ENCODE data around the gene MYO1C. TPM values are rescaled to one million over a fixed set of nuclear protein-coding genes. Genes with fewer than 3 reads are reported as not detected.
"Not testable (repeated sequence)": the region's sequence is repeated elsewhere in the genome, so short reads cannot be mapped to it uniquely, and the experiment has no call there.

MYO1C gene
- total RNA-seq, 3 donors from 2014 or later = 16.7 to 34.5 (median 18.3) TPM

- H3K4me3 Mint-ChIP-seq; DNase-seq; ATAC-seq; H3K27me3 Mint-ChIP-seq (ENCODE audit: low read depth); H3K9me3 Mint-ChIP-seq: not testable (repeated sequence)
- Mint-ChIP-seq H3K36me3 (ENCODE audit: insufficient read depth) (peaks cover 15% of the 10 kb centered on the region), H3K4me1 (ENCODE audit: low read depth) (peaks cover 68% of the 10 kb centered on the region)
Measured at GRCh38 chr17:1450261-1450660, 42.2 kb downstream of the MYO1C start.

GRCh38 chr17:1449412-1449967 is 43.0 kb downstream of the MYO1C start:
- Mint-ChIP-seq H3K27me3 (ENCODE audit: low read depth) (no peaks in the 10 kb centered on the region), H3K9me3 (no peaks in the 10 kb centered on the region), H3K4me3 (no peak overlapping the region), H3K36me3 (ENCODE audit: insufficient read depth) (peaks cover 16% of the 10 kb centered on the region), H3K4me1 (ENCODE audit: low read depth) (peaks cover 61% of the 10 kb centered on the region)
- no peak for ATAC-seq
- DNase-seq = no peak

DNA sequence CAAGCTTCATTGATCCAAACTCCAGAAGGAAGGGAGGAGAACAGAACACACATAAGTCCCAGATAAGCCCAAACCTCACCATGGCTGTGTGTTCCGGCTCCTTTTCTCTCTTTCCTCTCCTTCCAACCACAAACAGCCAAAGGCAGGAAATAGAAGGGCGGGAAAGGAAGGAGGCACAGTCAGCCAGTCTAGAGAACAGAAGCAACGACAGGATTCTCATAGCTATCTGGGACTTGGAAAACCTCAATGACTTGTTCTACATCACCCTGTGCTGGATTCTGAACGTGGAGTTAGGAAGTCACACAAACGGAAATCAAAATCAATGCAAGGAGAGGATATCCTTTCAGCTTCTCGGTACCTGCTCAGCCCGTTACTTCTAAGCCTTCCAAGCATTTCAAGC is 45.4 kb downstream of the MYO1C start:
- no peaks in the 10 kb centered on the region for H3K9me3 Mint-ChIP-seq
- H3K36me3 Mint-ChIP-seq (ENCODE audit: insufficient read depth) = peaks cover 10% of the 10 kb centered on the region
- DNase-seq (no peak), ATAC-seq (no peak)
- H3K4me3 Mint-ChIP-seq = no peak overlapping the region
- H3K27me3 Mint-ChIP-seq (ENCODE audit: low read depth) = no peaks in the 10 kb centered on the region
- H3K4me1 Mint-ChIP-seq (ENCODE audit: low read depth) = peaks cover 41% of the 10 kb centered on the region

GRCh38 chr17:1446201-1446600 is 46.3 kb downstream of the MYO1C start:
- Mint-ChIP-seq H3K9me3 (no peaks in the 10 kb centered on the region), H3K4me3 (no peak overlapping the region)

DNA sequence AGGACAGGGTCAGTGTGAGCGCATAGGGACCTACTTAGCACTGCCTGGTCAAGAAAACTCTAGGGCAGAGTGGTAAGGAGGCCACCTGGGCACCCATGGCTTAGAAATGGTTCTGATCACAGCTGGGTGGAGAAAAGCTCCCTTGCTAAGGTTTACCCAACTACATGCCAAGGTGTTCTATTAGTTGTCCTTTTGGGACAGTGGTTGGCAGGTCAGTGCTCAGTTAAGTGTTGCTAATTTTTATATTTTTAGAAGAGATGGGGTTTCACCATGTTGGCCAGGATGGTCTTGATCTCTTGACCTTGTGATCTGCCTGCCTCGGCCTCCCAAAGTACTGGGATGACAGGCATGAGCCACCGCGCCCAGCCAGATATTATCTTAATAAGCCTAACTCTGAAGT is 46.8 kb downstream of the MYO1C start:
- not testable (repeated sequence) for ATAC-seq; H3K9me3 Mint-ChIP-seq; H3K36me3 Mint-ChIP-seq (ENCODE audit: insufficient read depth); H3K4me3 Mint-ChIP-seq; H3K27me3 Mint-ChIP-seq (ENCODE audit: low read depth); DNase-seq
- H3K4me1 Mint-ChIP-seq (ENCODE audit: low read depth) = peaks cover 35% of the 10 kb centered on the region

More at GRCh38 chr17:1446201-1446600, 46.3 kb downstream of the MYO1C start:
- Mint-ChIP-seq H3K27me3 (ENCODE audit: low read depth) (no peaks in the 10 kb centered on the region), H3K36me3 (ENCODE audit: insufficient read depth) (peaks cover 9% of the 10 kb centered on the region), H3K4me1 (ENCODE audit: low read depth) (peaks cover 35% of the 10 kb centered on the region)
- DNase-seq = no peak
- no peak for ATAC-seq

- H3K4me3 Mint-ChIP-seq; H3K36me3 Mint-ChIP-seq (ENCODE audit: insufficient read depth); H3K27me3 Mint-ChIP-seq (ENCODE audit: low read depth); ATAC-seq; H3K9me3 Mint-ChIP-seq; DNase-seq: not testable (repeated sequence)
- peaks cover 30% of the 10 kb centered on the region for H3K4me1 Mint-ChIP-seq (ENCODE audit: low read depth)
Measured at GRCh38 chr17:1442721-1443120, 49.8 kb downstream of the MYO1C start.

DNA sequence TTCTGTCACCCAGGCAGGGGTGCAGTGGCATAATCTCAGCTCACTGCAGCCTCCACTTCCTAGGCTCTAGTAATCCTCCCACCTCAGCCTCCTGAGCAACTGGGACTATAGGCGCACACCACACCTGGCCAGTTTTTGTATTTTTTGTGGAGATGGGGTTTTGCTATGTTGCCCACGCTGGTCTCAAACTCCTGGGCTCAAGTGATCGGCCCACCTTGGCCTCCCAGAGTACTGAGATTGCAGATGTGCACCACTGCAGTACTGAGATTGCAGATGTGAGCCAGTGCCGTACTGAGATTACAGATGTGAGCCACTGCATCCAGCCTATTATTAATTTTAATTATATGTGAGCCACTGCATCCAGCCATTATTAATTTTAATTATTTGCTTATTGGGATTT is 50.3 kb downstream of the MYO1C start:
- ATAC-seq (no peak), DNase-seq (no peak)
- Mint-ChIP-seq H3K4me3 (no peak overlapping the region), H3K4me1 (ENCODE audit: low read depth) (peaks cover 26% of the 10 kb centered on the region), H3K9me3 (no peaks in the 10 kb centered on the region), H3K27me3 (ENCODE audit: low read depth) (no peaks in the 10 kb centered on the region), H3K36me3 (ENCODE audit: insufficient read depth) (peaks cover 4% of the 10 kb centered on the region)

GRCh38 chr17:1440921-1441320 is 51.6 kb downstream of the MYO1C start:
- Mint-ChIP-seq H3K9me3 (no peaks in the 10 kb centered on the region), H3K4me3 (no peak overlapping the region), H3K36me3 (ENCODE audit: insufficient read depth) (peaks cover 13% of the 10 kb centered on the region), H3K4me1 (ENCODE audit: low read depth) (peaks cover 16% of the 10 kb centered on the region), H3K27me3 (ENCODE audit: low read depth) (no peaks in the 10 kb centered on the region)
- ATAC-seq (no peak), DNase-seq (no peak)

DNA sequence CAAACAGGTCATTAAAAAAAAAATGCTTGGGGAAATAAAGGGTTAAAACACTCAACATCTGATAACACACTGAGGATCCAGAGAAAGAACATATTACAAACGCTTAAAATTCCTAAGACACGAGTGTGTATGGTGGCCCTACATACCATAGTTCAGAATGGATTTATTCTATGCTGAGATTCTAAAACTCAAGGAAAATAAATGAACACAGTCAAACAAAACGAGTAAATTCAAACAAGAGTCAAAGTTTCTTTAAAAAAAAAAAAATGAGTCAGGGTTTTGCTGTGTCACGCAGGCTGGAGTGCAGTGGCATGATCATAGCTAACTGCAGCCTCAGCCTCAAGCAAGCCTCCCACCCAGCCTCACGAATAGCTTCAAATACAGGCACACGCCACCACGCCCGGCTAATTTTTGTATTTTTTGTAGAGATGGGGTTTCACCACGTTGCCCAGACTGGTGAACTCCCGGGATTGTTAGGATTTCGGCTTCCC is 53.8 kb downstream of the MYO1C start:
- Mint-ChIP-seq H3K4me3 (no peak overlapping the region), H3K4me1 (ENCODE audit: low read depth) (peaks cover 15% of the 10 kb centered on the region), H3K36me3 (ENCODE audit: insufficient read depth) (peaks cover 17% of the 10 kb centered on the region), H3K9me3 (no peaks in the 10 kb centered on the region), H3K27me3 (ENCODE audit: low read depth) (no peaks in the 10 kb centered on the region)
- ATAC-seq (no peak), DNase-seq (no peak)

DNA sequence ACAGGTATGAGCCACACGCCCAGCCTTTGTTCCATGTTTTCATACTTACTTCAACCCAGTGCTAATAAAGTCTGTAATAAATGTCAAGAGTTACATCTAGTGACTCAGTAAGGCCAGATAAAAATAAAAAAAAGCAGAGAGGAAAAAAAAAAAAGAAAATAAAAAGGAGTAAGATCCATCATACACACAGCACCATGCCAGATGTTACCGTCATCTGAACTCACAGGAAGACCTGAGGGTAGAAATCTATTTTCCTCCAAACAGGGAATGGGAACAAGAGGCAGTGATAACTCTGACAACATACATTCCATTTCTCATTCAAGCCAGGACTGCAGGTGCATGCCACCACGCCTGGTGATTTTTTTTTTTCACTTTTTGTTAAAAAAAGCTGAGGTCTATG is 57.2 kb downstream of the MYO1C start:
- H3K27me3 Mint-ChIP-seq (ENCODE audit: low read depth) = no peaks in the 10 kb centered on the region
- H3K36me3 Mint-ChIP-seq (ENCODE audit: insufficient read depth) = peaks cover 28% of the 10 kb centered on the region
- H3K9me3 Mint-ChIP-seq = no peaks in the 10 kb centered on the region
- DNase-seq (no peak), ATAC-seq (no peak)
- H3K4me3 Mint-ChIP-seq = no peak overlapping the region
- peaks cover 29% of the 10 kb centered on the region for H3K4me1 Mint-ChIP-seq (ENCODE audit: low read depth)

DNA sequence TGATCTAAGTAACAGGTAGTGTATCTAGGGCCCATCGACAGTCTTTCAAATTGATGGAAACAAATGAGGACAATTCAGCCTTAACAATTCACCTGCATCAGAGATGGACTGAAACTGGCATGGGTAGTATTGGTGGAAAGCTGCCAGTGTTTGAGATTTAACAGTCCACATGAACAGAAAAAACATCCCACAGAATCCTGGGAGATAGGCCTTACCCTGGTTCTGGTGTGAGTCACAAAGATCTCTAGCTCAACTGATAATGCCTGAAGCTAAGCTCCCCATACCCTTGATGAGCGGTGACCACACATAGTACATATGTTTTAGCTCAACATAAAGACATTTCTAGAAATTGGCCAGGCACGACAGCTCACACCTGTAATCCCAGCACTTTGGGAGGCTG is 58.3 kb downstream of the MYO1C start:
- no peak for DNase-seq
- ATAC-seq = no peak
- Mint-ChIP-seq H3K4me1 (ENCODE audit: low read depth) (peaks cover 27% of the 10 kb centered on the region), H3K27me3 (ENCODE audit: low read depth) (no peaks in the 10 kb centered on the region), H3K36me3 (ENCODE audit: insufficient read depth) (peaks cover 28% of the 10 kb centered on the region), H3K9me3 (no peaks in the 10 kb centered on the region), H3K4me3 (no peak overlapping the region)

- peaks cover 27% of the 10 kb centered on the region for H3K36me3 Mint-ChIP-seq (ENCODE audit: insufficient read depth)
- ATAC-seq = peak; percentile 67 to 75
Measured at GRCh38 chr17:1431631-1432104, 60.8 kb downstream of the MYO1C start.

GRCh38 chr17:1423456-1424135 is 68.9 kb downstream of the MYO1C start:
- Mint-ChIP-seq H3K27me3 (ENCODE audit: low read depth) (no peaks in the 10 kb centered on the region), H3K9me3 (no peaks in the 10 kb centered on the region), H3K36me3 (ENCODE audit: insufficient read depth) (peaks cover 19% of the 10 kb centered on the region), H3K4me3 (no peak overlapping the region), H3K4me1 (ENCODE audit: low read depth) (peaks cover 12% of the 10 kb centered on the region)
- no peak for ATAC-seq
- no peak for DNase-seq

More at GRCh38 chr17:1431631-1432104, 60.8 kb downstream of the MYO1C start:
- Mint-ChIP-seq H3K27me3 (ENCODE audit: low read depth) (no peaks in the 10 kb centered on the region), H3K9me3 (no peaks in the 10 kb centered on the region), H3K4me3 (no peak overlapping the region), H3K4me1 (ENCODE audit: low read depth) (peaks cover 18% of the 10 kb centered on the region)
- no peak for DNase-seq

GRCh38 chr17:1422885-1423284 is 69.6 kb downstream of the MYO1C start:
- DNase-seq (peak; percentile 7), ATAC-seq (peak in 1 of 2 donors; percentile 63)
- Mint-ChIP-seq H3K4me3 (no peak overlapping the region), H3K4me1 (ENCODE audit: low read depth) (peaks cover 12% of the 10 kb centered on the region), H3K27me3 (ENCODE audit: low read depth) (no peaks in the 10 kb centered on the region), H3K36me3 (ENCODE audit: insufficient read depth) (peaks cover 20% of the 10 kb centered on the region), H3K9me3 (no peaks in the 10 kb centered on the region)

GRCh38 chr17:1421470-1421869 is 71.0 kb downstream of the MYO1C start:
- ATAC-seq (no peak), DNase-seq (no peak)
- Mint-ChIP-seq H3K4me3 (no peak overlapping the region), H3K27me3 (ENCODE audit: low read depth) (no peaks in the 10 kb centered on the region), H3K9me3 (no peaks in the 10 kb centered on the region), H3K36me3 (ENCODE audit: insufficient read depth) (peaks cover 21% of the 10 kb centered on the region), H3K4me1 (ENCODE audit: low read depth) (peaks cover 12% of the 10 kb centered on the region)

All from activated T-cell treated with anti-CD3 and anti-CD28 coated beads, Interleukin-2, amount 50 U/mL, for 4 hours (primary cell).